ENCODE measurements around the gene FMOD. TPM values are rescaled to one million over a fixed set of nuclear protein-coding genes. Genes with fewer than 3 reads are reported as not detected.

Gene FMOD
- total and polyA plus RNA-seq, 4 donors, result 16.5 to 93.4 (median 32.8) TPM

GRCh38 chr1:203343956-203344754, 6.8 kb downstream of the FMOD start:
- Histone ChIP-seq H3K9ac (ENCODE audit: insufficient read depth in 1 of 2, low read length in 2 of 2) (no peak overlapping the region), H3K9me3 (ENCODE audit: control insufficient read depth in 4 of 4, insufficient read depth in 3 of 4, low read length in 3 of 4) (no peaks in the 10 kb centered on the region), H3K4me3 (no peak overlapping the region), H3K27me3 (ENCODE audit: control insufficient read depth in 3 of 3, insufficient read depth in 3 of 3, low read length in 2 of 3) (no peaks in the 10 kb centered on the region), H3K27ac (ENCODE audit: low read depth in 1 of 2, low read length in 1 of 2) (no peak overlapping the region), H3K36me3 (ENCODE audit: control insufficient read depth in 4 of 4, insufficient read depth in 4 of 4, low read length in 4 of 4) (peaks cover 0 to 19% (median 5%) of the 10 kb centered on the region in 4 donors), H3K4me1 (ENCODE audit: control insufficient read depth in 5 of 5, insufficient read depth in 5 of 5, low read length in 5 of 5) (peaks cover 0 to 15% (median 3%) of the 10 kb centered on the region in 5 donors)
- no peak for ATAC-seq (ENCODE audit: insufficient read depth, low FRiP score)
- no peak for TF ChIP-seq CTCF (IDR thresholded peaks at IDR 0.05; ENCODE audit: control extremely low read depth, extremely low read depth)
- no peak for DNase-seq
- WGBS, 2 donors, result 80 to 89% methylated on average over 9 of the region's 9 CpGs

- Histone ChIP-seq H3K27ac (ENCODE audit: low read depth in 1 of 2, low read length in 1 of 2) (no peak overlapping the region), H3K4me3 (no peak overlapping the region), H3K9ac (ENCODE audit: insufficient read depth in 1 of 2, low read length in 2 of 2) (no peak overlapping the region), H3K36me3 (ENCODE audit: control insufficient read depth in 4 of 4, insufficient read depth in 4 of 4, low read length in 4 of 4) (peaks cover 0 to 14% (median 5%) of the 10 kb centered on the region in 4 donors), H3K27me3 (ENCODE audit: control insufficient read depth in 3 of 3, insufficient read depth in 3 of 3, low read length in 2 of 3) (no peaks in the 10 kb centered on the region), H3K9me3 (ENCODE audit: control insufficient read depth in 4 of 4, insufficient read depth in 3 of 4, low read length in 3 of 4) (no peaks in the 10 kb centered on the region), H3K4me1 (ENCODE audit: control insufficient read depth in 5 of 5, insufficient read depth in 5 of 5, low read length in 5 of 5) (peaks cover 0 to 15% (median 3%) of the 10 kb centered on the region in 5 donors)
- 45 to 56% methylated on average over 23 of the region's 23 CpGs for WGBS, 2 donors
- TF ChIP-seq CTCF (IDR thresholded peaks at IDR 0.05; ENCODE audit: control extremely low read depth, extremely low read depth), result peak; percentile 50
- DNase-seq (peak in 2 of 3 donors; percentile 52 to 61), ATAC-seq (ENCODE audit: insufficient read depth, low FRiP score) (peak; percentile 35)
These were observed 8.6 kb downstream of the FMOD start for GRCh38 chr1:203342192-203342940.

GRCh38 chr1:203340112-203340790, 10.7 kb downstream of the FMOD start:
- ATAC-seq (ENCODE audit: insufficient read depth, low FRiP score) (peak; percentile 79), DNase-seq (peak; percentile 85 to 95 (median 91))
- Histone ChIP-seq H3K9ac (ENCODE audit: insufficient read depth in 1 of 2, low read length in 2 of 2) (peak overlapping the region in 1 of 2 donors; percentile 4), H3K4me1 (ENCODE audit: control insufficient read depth in 5 of 5, insufficient read depth in 5 of 5, low read length in 5 of 5) (peaks cover 0 to 15% (median 9%) of the 10 kb centered on the region in 5 donors), H3K27me3 (ENCODE audit: control insufficient read depth in 3 of 3, insufficient read depth in 3 of 3, low read length in 2 of 3) (no peaks in the 10 kb centered on the region), H3K4me3 (no peak overlapping the region), H3K36me3 (ENCODE audit: control insufficient read depth in 4 of 4, insufficient read depth in 4 of 4, low read length in 4 of 4) (peaks cover 0 to 8% (median 0%) of the 10 kb centered on the region in 4 donors), H3K27ac (ENCODE audit: low read depth in 1 of 2, low read length in 1 of 2) (no peak overlapping the region), H3K9me3 (ENCODE audit: control insufficient read depth in 4 of 4, insufficient read depth in 3 of 4, low read length in 3 of 4) (no peaks in the 10 kb centered on the region)
- WGBS, 2 donors, result 20 to 22% methylated on average over 7 of the region's 7 CpGs
- TF ChIP-seq CTCF (IDR thresholded peaks at IDR 0.05; ENCODE audit: control extremely low read depth, extremely low read depth), result peak; percentile 96

Data from lung (tissue), 12 donors.